ENCODE data around the gene DENND1B. TPM values are rescaled to one million over a fixed set of nuclear protein-coding genes. Genes with fewer than 3 reads are reported as not detected.

The DENND1B gene
- total RNA-seq, 1 experiment from 2014 or later, result 6.3 TPM

DNA sequence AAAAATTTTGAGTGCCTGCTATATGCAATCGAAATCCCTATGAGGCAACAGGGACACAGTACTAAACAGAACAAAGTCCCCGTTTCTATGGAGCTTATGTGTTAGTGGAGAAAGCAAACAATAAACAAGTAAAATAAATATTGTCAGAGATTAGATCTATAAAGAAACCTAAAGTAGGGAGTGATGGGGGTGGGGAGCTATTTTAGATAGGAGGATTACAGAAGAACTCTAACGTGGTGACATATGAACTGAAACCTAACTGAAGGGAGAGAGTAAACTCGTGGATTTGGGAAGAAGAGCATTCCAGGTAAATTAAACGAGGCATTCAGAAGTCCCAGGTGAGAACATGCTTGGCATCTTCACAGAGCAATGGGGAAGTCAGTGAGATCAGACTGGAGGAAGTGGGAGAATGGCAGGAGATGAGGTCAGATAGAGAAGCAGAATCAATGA lies 154.5 kb downstream of the DENND1B start:
- Histone ChIP-seq H2BK5ac (ENCODE audit: insufficient read length, low read length) (no peak overlapping the region), H2BK15ac (ENCODE audit: low read depth, low read length) (no peak overlapping the region), H2BK120ac (ENCODE audit: low read depth, low read length, poor library complexity, severe bottlenecking) (no peak overlapping the region), H3K4ac (ENCODE audit: low read depth, low read length) (no peak overlapping the region), H3K23ac (ENCODE audit: insufficient read length, low read depth, low read length) (no peak overlapping the region), H3K9me3 (ENCODE audit: control insufficient read depth, low read depth, low read length) (no peaks in the 10 kb centered on the region), H3K23me2 (ENCODE audit: insufficient read length, low read depth, low read length, poor library complexity, severe bottlenecking) (no peaks in the 10 kb centered on the region), H4K91ac (ENCODE audit: insufficient read length, low read depth, low read length) (no peak overlapping the region), H4K8ac (replicated peaks; ENCODE audit: insufficient read length, low read depth, low read length) (no peak overlapping the region), H3K56ac (ENCODE audit: insufficient read length, low read depth, low read length) (no peak overlapping the region), H3T11ph (ENCODE audit: low read length) (no peak overlapping the region), H3K9ac (ENCODE audit: extremely low read depth, insufficient read length, low read length) (no peak overlapping the region), H2BK12ac (ENCODE audit: insufficient read length, low read depth, low read length) (no peak overlapping the region), H3K27me3 (ENCODE audit: insufficient read depth, low read length) (no peaks in the 10 kb centered on the region), H2AK5ac (ENCODE audit: insufficient read length, low read length) (no peak overlapping the region), H3K4me2 (ENCODE audit: insufficient read depth, insufficient read length, low read length) (no peak overlapping the region), H3K79me2 (ENCODE audit: insufficient read depth, low read length) (no peaks in the 10 kb centered on the region), H3K79me1 (ENCODE audit: insufficient read depth, low read depth, low read length, poor library complexity, severe bottlenecking) (no peaks in the 10 kb centered on the region), H3K14ac (ENCODE audit: insufficient read depth, low read length) (no peak overlapping the region), H4K20me1 (ENCODE audit: control insufficient read depth, insufficient read depth, insufficient read length) (no peaks in the 10 kb centered on the region), H3K27ac (ENCODE audit: insufficient read length, low read depth, low read length) (no peak overlapping the region), H3K18ac (ENCODE audit: insufficient read length, low read depth, low read length) (no peak overlapping the region), H2BK20ac (ENCODE audit: low read depth, low read length, poor library complexity, severe bottlenecking) (no peak overlapping the region), H4K5ac (ENCODE audit: insufficient read length, low read depth, low read length) (no peak overlapping the region), H3K4me1 (ENCODE audit: insufficient read depth, low read length) (no peaks in the 10 kb centered on the region), H2AFZ (ENCODE audit: low read length) (no peak overlapping the region)
- H3K27me3 Mint-ChIP-seq (ENCODE audit: low read depth), result no peaks in the 10 kb centered on the region; the same call in 1 of the 2 replicates
- no peak overlapping the region for H3K4me3 Mint-ChIP-seq
- TF ChIP-seq, protein P1, sequence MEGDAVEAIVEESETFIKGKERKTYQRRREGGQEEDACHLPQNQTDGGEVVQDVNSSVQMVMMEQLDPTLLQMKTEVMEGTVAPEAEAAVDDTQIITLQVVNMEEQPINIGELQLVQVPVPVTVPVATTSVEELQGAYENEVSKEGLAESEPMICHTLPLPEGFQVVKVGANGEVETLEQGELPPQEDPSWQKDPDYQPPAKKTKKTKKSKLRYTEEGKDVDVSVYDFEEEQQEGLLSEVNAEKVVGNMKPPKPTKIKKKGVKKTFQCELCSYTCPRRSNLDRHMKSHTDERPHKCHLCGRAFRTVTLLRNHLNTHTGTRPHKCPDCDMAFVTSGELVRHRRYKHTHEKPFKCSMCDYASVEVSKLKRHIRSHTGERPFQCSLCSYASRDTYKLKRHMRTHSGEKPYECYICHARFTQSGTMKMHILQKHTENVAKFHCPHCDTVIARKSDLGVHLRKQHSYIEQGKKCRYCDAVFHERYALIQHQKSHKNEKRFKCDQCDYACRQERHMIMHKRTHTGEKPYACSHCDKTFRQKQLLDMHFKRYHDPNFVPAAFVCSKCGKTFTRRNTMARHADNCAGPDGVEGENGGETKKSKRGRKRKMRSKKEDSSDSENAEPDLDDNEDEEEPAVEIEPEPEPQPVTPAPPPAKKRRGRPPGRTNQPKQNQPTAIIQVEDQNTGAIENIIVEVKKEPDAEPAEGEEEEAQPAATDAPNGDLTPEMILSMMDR (conservative IDR thresholded peaks at IDR 0.05), result no peak
- WGBS (ENCODE audit: extremely low coverage, insufficient read length, low lambda C conversion rate), result no CpG with 5 or more reads among the region's 5 CpGs
- peaks cover 4 to 6% of the 10 kb centered on the region in 2 experiments; a peak in 3 of 4 replicates for H3K4me1 Mint-ChIP-seq
- H3K27ac Mint-ChIP-seq, result no peak overlapping the region; a peak in 1 of 7 replicates
- peaks cover 0 to 3% of the 10 kb centered on the region in 2 experiments; a peak in 1 of 5 replicates for H3K9me3 Mint-ChIP-seq
- H3K36me3 Mint-ChIP-seq (ENCODE audit: insufficient read depth in 1 of 3, low read depth in 3 of 3), result no peaks in the 10 kb centered on the region
- no peak for DNase-seq
